HepG2 (cell line): Measurements from ENCODE around the gene MPC2. TPM values are rescaled to one million over a fixed set of nuclear protein-coding genes. Genes with fewer than 3 reads are reported as not detected.
A peak's percentile ranks its signal among the peaks of the same experiment; 100 is the strongest.

Experiments used
- ATAC-seq: fragments of 200-7000 bp; cut with Tn5 transposase; 3 replicates; pipeline ENCODE4 v1.9.1; 2020; ENCODE audit warnings: mild to moderate bottlenecking, moderate library complexity
- BruUV-seq: library from RNA; stranded (reverse); fragments of 400-500 nt; replicated peaks from 2 replicates; lab custom pipeline; 2021; lab: Mats Ljungman, UMichigan
- CTCF ChIA-PET: fragments of 300-600 bp; formaldehyde crosslinking; extraction: SDS; loops from one replicate; lab custom pipeline; 2021; ENCODE audit warnings: low total read pairs, inconsistent platforms, low intra/inter-chr PET ratio; lab: Yijun Ruan, JAX
- POLR2A ChIA-PET: fragments of 350-600 bp; sonication (Branson Sonifier 250); formaldehyde crosslinking; loops from one replicate; lab custom pipeline; 2020; ENCODE audit warnings: antibody characterized with exemption, inconsistent platforms; lab: Yijun Ruan, JAX
- DNase-seq: peaks from one replicate; pipeline ENCODE4 v3.0.0-alpha.2; 2015; ENCODE audit warnings: low spot score
- FAIRE-seq: peaks from 3 replicates; lab custom pipeline; 2011; peaks lifted over from hg19 to GRCh38; lab: Jason Lieb, UNC
- H2AFZ ChIP-seq: one replicate; pipeline ENCODE4 v1.6.1; 2011; ENCODE audit warnings: low read length, inconsistent platforms
- H3K27ac ChIP-seq: fragments of 300-600 bp; 3 replicates; pipeline ENCODE4 v1.8.0; 2011; ENCODE audit warnings: mixed run types, mild to moderate bottlenecking, mixed read lengths, low read length, inconsistent platforms; ENCODE audit not compliant: insufficient read depth; ENCODE audit errors: extremely low read length
- H3K27me3 ChIP-seq, 2 experiments: fragments of 200-600 bp in 1 of 2; 2 replicates in 1 of 2; 3 replicates in 1 of 2; pipeline versions ENCODE4 v1.6.0 to v1.8.0; 2011; ENCODE audit warnings: low read length in 2 of 2, mild to moderate bottlenecking in 2 of 2, moderate library complexity in 2 of 2, inconsistent platforms in 1 of 2; ENCODE audit not compliant: insufficient read depth in 2 of 2, control insufficient read depth in 1 of 2
- H3K36me3 ChIP-seq, 2 experiments: fragments of 200-600 bp in 1 of 2; replicated peaks in 1 of 2; 2 replicates in 1 of 2; 3 replicates in 1 of 2; pipeline versions ENCODE4 v1.5.1 to v1.8.0; 2011; ENCODE audit warnings: low read length in 2 of 2, inconsistent platforms in 1 of 2; ENCODE audit not compliant: insufficient read depth in 2 of 2, control insufficient read depth in 1 of 2
- H3K4me1 ChIP-seq: 2 replicates; pipeline ENCODE4 v1.5.1; 2012; ENCODE audit warnings: low read length, inconsistent platforms; ENCODE audit not compliant: insufficient read depth
- H3K4me2 ChIP-seq: 2 replicates; pipeline ENCODE4 v1.6.0; 2011; ENCODE audit warnings: low read depth, low read length, inconsistent platforms
- H3K4me3 ChIP-seq, 3 experiments: fragments of 200-600 bp in 1 of 3; sonication (generic), shearing (Covaris generic) in 1 of 3; replicated peaks in 1 of 3; 2 replicates each; pipeline ENCODE4 v1.5.1; 2011 to 2016; ENCODE audit warnings: low read length in 3 of 3, inconsistent platforms in 2 of 3, low read depth in 2 of 3, mild to moderate bottlenecking in 2 of 3, control low read depth in 1 of 3, mixed read lengths in 1 of 3; ENCODE audit not compliant: insufficient read depth in 1 of 3
- H3K79me2 ChIP-seq: one replicate; pipeline ENCODE4 v1.6.1; 2011; ENCODE audit warnings: low read length, inconsistent platforms; ENCODE audit not compliant: insufficient read depth
- H3K9ac ChIP-seq: 2 replicates; pipeline ENCODE4 v1.6.0; 2011; ENCODE audit warnings: mild to moderate bottlenecking, low read depth, low read length, inconsistent platforms; ENCODE audit not compliant: insufficient read depth
- H3K9me3 ChIP-seq: 2 replicates; pipeline ENCODE4 v1.5.1; 2012; ENCODE audit warnings: mild to moderate bottlenecking, low read length
- H4K20me1 ChIP-seq: 2 replicates; pipeline ENCODE4 v1.6.0; 2011; ENCODE audit warnings: inconsistent platforms, mild to moderate bottlenecking, low read length, moderate library complexity; ENCODE audit not compliant: insufficient read depth
- FOXM1 ChIP-seq: sonication (generic); formaldehyde crosslinking; IDR thresholded peaks from 2 replicates; pipeline ENCODE4 v1.5.0; 2020; ENCODE audit warnings: missing genetic modification reagents
- HDAC1 ChIP-seq: sonication (generic); formaldehyde crosslinking; IDR thresholded peaks from 2 replicates; pipeline ENCODE4 v1.5.1; 2020; ENCODE audit warnings: mild to moderate bottlenecking, missing genetic modification reagents
- HNF1A ChIP-seq, 2 experiments: sonication (generic) in 1 of 2; formaldehyde crosslinking in 1 of 2; IDR thresholded peaks; 2 replicates each; pipeline versions ENCODE4 v1.4.0 to v1.6.1; 2016 to 2020; ENCODE audit warnings: borderline replicate concordance in 1 of 2, low read depth in 1 of 2, mild to moderate bottlenecking in 1 of 2, missing genetic modification reagents in 1 of 2
- HOXA9 ChIP-seq: sonication (generic); formaldehyde crosslinking; IDR thresholded peaks from 2 replicates; pipeline ENCODE4 v1.8.1; 2022; ENCODE audit warnings: missing genetic modification reagents, mild to moderate bottlenecking, moderate library complexity, borderline replicate concordance
- MTA1 ChIP-seq: sonication (generic); formaldehyde crosslinking; IDR thresholded peaks from 2 replicates; pipeline ENCODE4 v1.4.0; 2020; ENCODE audit warnings: missing genetic modification reagents, mild to moderate bottlenecking, borderline replicate concordance
- NFE2L2 ChIP-seq: fragments of 150-350 bp; IDR thresholded peaks from 2 replicates; pipeline ENCODE4 v1.6.1; 2014; ENCODE audit warnings: low read length
- NR0B2 ChIP-seq: sonication (generic); formaldehyde crosslinking; IDR thresholded peaks from 2 replicates; pipeline ENCODE4 v1.4.0; 2020; ENCODE audit warnings: mild to moderate bottlenecking, missing genetic modification reagents
- PPARG ChIP-seq: conservative IDR thresholded peaks from 2 replicates; pipeline ENCODE4 v1.6.1; 2016; ENCODE audit warnings: missing biosample characterization, missing genetic modification reagents
- PRMT3 ChIP-seq: sonication (generic); formaldehyde crosslinking; IDR thresholded peaks from 2 replicates; pipeline ENCODE4 v1.8.1; 2022; ENCODE audit warnings: low read depth, mild to moderate bottlenecking, moderate library complexity, missing genetic modification reagents, borderline replicate concordance
- SNAPC2 ChIP-seq: sonication (generic); formaldehyde crosslinking; IDR thresholded peaks from 2 replicates; pipeline ENCODE4 v1.8.1; 2022; ENCODE audit warnings: mild to moderate bottlenecking, missing genetic modification reagents
- TP53 ChIP-seq: sonication (generic); formaldehyde crosslinking; conservative IDR thresholded peaks from 2 replicates; pipeline ENCODE4 v1.4.0; 2020; ENCODE audit warnings: missing genetic modification reagents
- ZNF496 ChIP-seq: sonication (generic); formaldehyde crosslinking; IDR thresholded peaks from 2 replicates; pipeline ENCODE4 v1.8.1; 2023; ENCODE audit warnings: mild to moderate bottlenecking, moderate library complexity, missing genetic modification reagents; ENCODE audit not compliant: insufficient replicate concordance
- ZNF552 ChIP-seq: sonication (generic); formaldehyde crosslinking; IDR thresholded peaks from 2 replicates; pipeline ENCODE4 v1.9.0; 2022; ENCODE audit warnings: missing genetic modification reagents, mild to moderate bottlenecking, borderline replicate concordance
- ZNF563 ChIP-seq: sonication (generic); formaldehyde crosslinking; IDR thresholded peaks from 2 replicates; pipeline ENCODE4 v1.8.0; 2022; ENCODE audit warnings: mild to moderate bottlenecking, moderate library complexity, missing genetic modification reagents
- ZNF597 ChIP-seq: sonication (generic); formaldehyde crosslinking; IDR thresholded peaks from 2 replicates; pipeline ENCODE4 v1.5.0; 2020; ENCODE audit warnings: missing genetic modification reagents
- ZNF652 ChIP-seq: IDR thresholded peaks from 2 replicates; pipeline ENCODE4 v1.6.1; 2016; ENCODE audit warnings: low read depth, borderline replicate concordance
- ZNF891 ChIP-seq: sonication (generic); formaldehyde crosslinking; IDR thresholded peaks from 2 replicates; pipeline ENCODE4 v1.5.0; 2020; ENCODE audit warnings: mild to moderate bottlenecking, missing genetic modification reagents
- WGBS: methylation state at CpG from one replicate; pipeline ENCODE4 v1.1.6; 2017; ENCODE audit warnings: low lambda C conversion rate; 5-methylcytosine and 5-hydroxymethylcytosine counted together
- in situ Hi-C: cut with HindIII; loops from 2 replicates; pipeline ENCODE4 v1.10.0; 2017; ENCODE audit warnings: low pct_unique_long_range_greater_than_20kb; ENCODE audit not compliant: extremely low pct_ligation_motif_present
- intact Hi-C: fragments of 100-400 bp; cut with micrococcal nuclease; formaldehyde crosslinking; loops from one replicate; pipeline ENCODE4 v1.10.0; 2022; ENCODE audit not compliant: unreplicated experiment
- polyA plus RNA-seq, 8 experiments: library from polyadenylated mRNA; depleted of rRNA in 3 of 8; stranded (reverse) in 7 of 8; unstranded in 1 of 8; fragments of >200 nt; fragmentation: Illumina TruSeq in 4 of 8; extraction: Trizol in 4 of 8; gene quantifications; 2 replicates each; pipeline versions ENCODE4 v1.2.1 to v1.2.3, GENCODE V29; 2011 to 2016; ENCODE audit warnings: low read depth in 4 of 8, missing spikeins in 1 of 8, mixed read lengths in 1 of 8; ENCODE audit not compliant: insufficient read depth in 1 of 8
- total RNA-seq, 5 experiments: library from RNA; depleted of rRNA; stranded (reverse); fragments of >200 nt; fragmentation: Illumina TruSeq; extraction: Trizol; gene quantifications; 2 replicates each; pipeline ENCODE4 v1.2.3, GENCODE V29; 2016; ENCODE audit warnings: low read depth in 1 of 5

MPC2 gene
- total and polyA plus RNA-seq, 2 of the 13 experiments (the other 11 are each of a cell fraction or from before 2014, with no cell fraction given), result 38.8 to 136 TPM

- DNase-seq (no peak), FAIRE-seq (no peak), ATAC-seq (peak; percentile 58)
- H3K4me3 ChIP-seq, result peak overlapping the region; percentile 8 to 59 (median 31); a peak in 5 of 6 replicates
- ChIA-PET CTCF (no interaction called here), POLR2A (interaction anchor here (0.9 to 3.2 kb wide), 4 partner anchors 10 to 23 kb away, joined by 3 to 44 read pairs (median 14); partner anchors contain the start of genes ADCY10, DCAF6 and MPC2)
- H3K9ac ChIP-seq, result peak overlapping the region; percentile 37
- WGBS, result 42% methylated on average over 4 of the region's 4 CpGs
- TF ChIP-seq ZNF496 (no peak), HOXA9 (CRISPR knock-in tag) (no peak), ZNF563 (CRISPR knock-in tag) (no peak), SNAPC2 (CRISPR knock-in tag) (no peak), MTA1 (CRISPR knock-in tag) (no peak), HNF1A (IDR thresholded peaks at IDR 0.05; ENCODE audit: low read depth) (peak; percentile 43; the same call in 1 of the 2 replicates), HNF1A (CRISPR knock-in tag; IDR thresholded peaks at IDR 0.05; ENCODE audit: borderline replicate concordance) (no peak), PRMT3 (no peak), HDAC1 (CRISPR knock-in tag) (0 out of 2 replicates have a peak, but pooled peaks have one; percentile 2), PPARG (CRISPR knock-in tag) (no peak), ZNF891 (CRISPR knock-in tag) (no peak), ZNF597 (CRISPR knock-in tag) (no peak), FOXM1 (CRISPR knock-in tag) (no peak), ZNF652 (CRISPR knock-in tag) (peak; percentile 72), NR0B2 (no peak), ZNF552 (no peak), TP53 (no peak), NFE2L2 (no peak)
- peaks cover 61% of the 10 kb centered on the region for H3K79me2 ChIP-seq
- peak overlapping the region; percentile 47 for H3K27ac ChIP-seq
- in situ Hi-C loops (no loop called here), intact Hi-C loops (no loop called here)
- no peaks in the 10 kb centered on the region for H3K36me3 ChIP-seq
- H4K20me1 ChIP-seq, result peaks cover 7% of the 10 kb centered on the region; the same call in 1 of the 2 replicates
- H3K4me2 ChIP-seq, result peak overlapping the region; percentile 73
- no peaks in the 10 kb centered on the region for H3K9me3 ChIP-seq
- no peak overlapping the region for H2AFZ ChIP-seq
- H3K4me1 ChIP-seq, result peaks cover 64% of the 10 kb centered on the region
- no peaks in the 10 kb centered on the region for H3K27me3 ChIP-seq
- no TSS peak for BruUV-seq
Observed at GRCh38 chr1:167927046-167927754, 9.7 kb downstream of the MPC2 start.
